IPS-NIHi11 (cell line): Measurements from ENCODE around the gene ME3.
"Not testable (repeated sequence)": the region's sequence is repeated elsewhere in the genome, so short reads cannot be mapped to it uniquely, and the experiment has no call there.

ENCODE experiments used
- DNase-seq: peaks from one replicate; pipeline ENCODE4 v3.0.0; 2012; ENCODE audit warnings: mixed read lengths, low spot score

ME3 gene

DNA sequence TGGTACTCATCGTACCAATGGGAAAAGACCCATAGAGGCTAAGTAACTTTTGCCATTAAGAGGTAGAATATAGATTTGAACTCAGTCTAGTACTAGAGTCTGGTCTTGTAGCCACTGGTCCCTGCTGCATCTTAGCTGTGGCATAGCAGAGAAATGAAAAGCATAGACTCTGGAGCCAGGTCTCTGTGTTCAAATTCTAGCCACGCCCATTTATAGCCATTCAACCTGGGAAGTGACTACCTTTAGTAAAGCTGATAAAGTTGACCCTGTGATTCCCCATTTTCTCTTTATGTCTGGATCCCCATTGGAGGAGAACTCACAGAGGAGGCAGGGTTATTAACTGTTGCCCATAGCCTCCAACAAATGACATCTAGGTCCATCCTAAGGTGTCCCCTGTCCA is 113.6 kb downstream of the ME3 start:
- DNase-seq, result no peak

DNA sequence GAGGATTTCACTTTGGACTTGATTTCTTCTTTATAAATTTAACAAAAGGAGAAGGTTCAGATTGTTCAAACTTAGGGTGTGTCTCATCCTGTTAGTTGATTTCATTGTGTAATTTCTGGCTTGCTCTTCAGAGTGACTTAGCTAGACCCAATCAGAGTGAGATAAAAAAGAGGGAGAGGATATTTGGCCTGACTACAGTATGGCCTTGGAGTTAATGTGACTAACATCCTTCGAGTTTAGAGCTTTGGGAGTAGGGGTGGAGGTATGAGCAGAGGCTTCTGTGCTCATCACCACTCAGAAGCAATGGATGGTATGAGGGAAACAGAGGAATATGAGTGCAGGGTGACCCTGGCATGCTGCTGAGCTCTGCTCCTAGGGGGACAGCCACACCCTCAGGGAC is 114.2 kb downstream of the ME3 start:
- DNase-seq, result no peak

DNA sequence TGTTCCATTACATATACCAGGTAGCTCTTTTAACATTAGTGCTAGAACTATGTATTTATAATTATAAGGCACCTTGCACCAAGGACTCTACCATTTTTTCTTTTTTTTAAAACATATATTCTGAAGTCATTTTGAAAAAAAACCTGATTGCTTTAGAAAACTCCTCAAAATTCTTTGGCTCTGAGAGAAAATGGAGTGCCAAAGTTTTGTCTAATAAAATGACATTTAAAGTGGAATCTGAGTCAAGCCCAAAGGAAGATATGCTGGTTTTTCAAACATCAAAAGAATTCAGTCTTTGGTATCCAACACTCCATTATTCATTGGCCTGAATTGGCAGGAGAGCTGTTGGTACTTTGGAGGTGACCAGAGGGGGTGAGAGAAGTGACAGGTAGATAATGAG is 116.5 kb downstream of the ME3 start:
- no peak for DNase-seq

DNA sequence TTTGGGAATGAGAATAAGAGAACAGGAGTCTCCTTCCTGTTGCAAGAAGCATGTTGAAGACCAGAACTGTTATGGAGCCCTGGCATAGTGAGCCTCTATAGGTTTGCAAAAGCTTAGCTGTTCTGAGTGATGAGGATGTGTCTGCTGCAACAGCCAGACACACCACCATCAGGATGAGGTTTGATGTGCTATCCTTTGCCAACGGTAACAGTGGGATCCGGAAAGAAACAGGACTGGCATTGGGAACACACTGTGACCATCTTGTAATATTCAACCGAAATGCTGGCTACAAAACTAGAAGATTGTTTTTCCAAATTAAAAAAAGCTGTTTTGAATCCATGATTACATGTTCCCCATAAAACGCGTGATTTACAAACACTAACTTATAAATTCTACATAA is 117.0 kb downstream of the ME3 start:
- no peak for DNase-seq

DNA sequence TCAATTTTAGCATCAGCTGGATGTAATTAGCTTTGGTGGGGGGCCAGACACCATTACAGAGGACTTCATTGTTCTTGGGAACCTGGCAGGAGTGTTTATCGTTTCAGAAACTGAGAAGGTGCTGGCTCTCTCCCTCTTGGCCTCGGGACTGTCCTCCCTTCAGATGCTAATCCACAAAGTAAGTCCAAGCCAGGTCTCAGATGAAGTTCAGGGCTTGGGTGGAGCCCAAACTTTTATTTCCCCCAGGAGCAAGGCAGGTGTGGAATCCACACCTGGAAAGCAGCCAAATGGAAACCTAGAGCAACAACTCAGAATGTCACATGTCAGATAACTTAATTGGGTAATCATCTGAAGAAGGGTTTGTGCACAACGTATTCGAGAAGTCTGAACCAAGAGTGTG is 119.2 kb downstream of the ME3 start:
- no peak for DNase-seq

DNA sequence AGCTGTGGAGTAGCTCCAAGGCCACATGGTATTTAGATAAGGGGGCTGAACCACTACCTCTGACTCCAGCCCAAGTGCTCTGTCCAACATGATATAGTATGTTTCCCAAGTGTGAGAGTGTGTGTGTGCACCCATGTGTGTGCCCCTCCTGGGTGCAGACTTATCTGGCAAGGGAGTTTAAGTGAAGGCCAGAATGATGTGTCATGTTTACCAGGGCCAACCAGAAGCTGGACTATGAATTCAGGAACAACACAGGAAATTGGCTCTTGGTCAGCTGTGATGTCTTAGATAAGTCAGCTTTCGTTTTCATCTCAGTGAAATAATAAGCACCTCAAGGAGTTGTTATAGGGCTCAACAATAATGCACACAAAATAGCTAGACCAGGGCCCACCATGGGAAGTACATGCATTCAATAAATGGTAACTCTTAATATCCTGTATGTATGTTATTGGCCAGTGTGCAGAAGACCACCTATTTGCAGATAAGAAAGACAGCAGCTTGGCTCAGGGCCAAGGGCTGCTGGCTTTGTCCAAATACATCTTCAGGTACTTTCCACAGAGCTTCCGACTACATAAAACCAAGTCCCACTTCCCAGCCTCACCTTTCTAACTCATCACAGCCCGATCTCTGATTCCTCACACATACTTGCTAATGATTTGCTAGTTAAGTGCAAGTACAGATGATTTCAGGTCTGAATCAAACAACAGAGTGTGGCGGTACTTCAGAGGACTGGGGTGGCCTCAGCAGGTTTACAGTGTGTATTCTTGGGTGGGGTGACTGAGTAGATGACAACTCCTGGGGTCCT is 120.9 kb downstream of the ME3 start:
- no peak for DNase-seq

DNA sequence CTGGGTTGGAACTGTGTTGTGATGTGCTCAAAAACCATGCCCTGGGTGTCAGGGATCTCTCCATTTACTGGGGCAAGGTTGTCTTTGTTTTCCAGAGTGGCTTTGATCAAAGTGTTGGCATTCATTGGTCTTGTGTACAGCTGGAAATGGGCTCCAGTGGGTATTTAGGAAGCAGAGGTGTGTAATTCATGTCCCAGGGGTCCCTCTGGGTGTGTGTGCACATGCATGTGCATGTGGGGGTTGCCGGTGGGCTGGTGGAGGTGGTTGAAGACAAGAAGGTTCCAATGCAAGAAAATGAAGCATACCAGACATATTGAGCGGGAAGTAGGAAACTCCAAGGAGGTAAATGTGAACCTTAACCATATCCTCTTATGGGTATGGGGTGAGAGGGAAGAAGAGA is 121.7 kb downstream of the ME3 start:
- no peak for DNase-seq

DNA sequence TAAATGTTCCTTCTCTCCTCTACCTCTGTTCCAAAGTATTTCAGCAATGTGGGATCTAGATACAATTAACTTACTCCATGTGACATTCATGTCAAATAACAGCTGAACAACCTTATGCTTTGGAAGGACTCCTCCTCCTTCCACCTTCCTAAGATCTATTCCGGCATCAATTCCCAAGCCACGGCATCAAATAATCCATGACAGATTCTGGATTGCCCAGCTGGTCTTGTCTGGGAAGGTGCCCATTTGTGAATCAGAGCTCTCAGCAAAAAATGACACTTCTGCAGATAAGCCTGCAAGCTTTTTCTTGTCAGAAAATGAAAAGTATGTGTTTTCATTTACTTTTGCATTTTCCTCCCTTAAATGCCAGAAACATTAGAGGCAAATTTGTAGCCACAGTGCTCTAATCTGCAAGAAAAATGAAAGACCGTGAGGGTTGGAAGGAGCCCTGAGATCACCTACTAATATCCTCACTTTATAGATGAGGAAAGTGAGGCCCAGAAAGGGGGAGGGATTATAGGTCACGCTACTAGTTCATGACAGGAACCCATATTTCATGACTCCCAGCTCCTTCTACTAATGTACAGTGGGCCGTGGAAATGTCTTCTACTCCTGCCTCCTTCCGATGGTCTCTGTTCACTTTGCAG is 124.0 kb downstream of the ME3 start:
- DNase-seq, result no peak

DNA sequence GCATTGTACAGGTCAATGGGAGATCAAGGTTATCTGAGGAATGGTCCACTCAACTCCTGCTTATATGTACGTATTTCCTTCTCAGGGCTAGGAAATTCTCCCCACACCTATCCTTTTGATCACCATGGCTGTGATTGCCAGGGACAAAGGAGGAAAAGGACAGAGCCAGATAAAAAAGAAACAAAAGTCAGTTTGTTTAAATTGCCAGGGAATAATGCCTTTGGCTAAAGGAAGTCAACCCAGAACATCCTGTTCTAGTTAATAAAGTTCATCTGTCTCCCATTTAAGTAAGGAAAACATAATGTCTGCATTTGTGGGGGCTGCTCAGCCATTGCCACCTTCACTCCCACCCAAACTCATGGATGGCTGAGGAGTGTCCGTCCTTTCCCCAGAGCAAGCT is 124.7 kb downstream of the ME3 start:
- no peak for DNase-seq

DNA sequence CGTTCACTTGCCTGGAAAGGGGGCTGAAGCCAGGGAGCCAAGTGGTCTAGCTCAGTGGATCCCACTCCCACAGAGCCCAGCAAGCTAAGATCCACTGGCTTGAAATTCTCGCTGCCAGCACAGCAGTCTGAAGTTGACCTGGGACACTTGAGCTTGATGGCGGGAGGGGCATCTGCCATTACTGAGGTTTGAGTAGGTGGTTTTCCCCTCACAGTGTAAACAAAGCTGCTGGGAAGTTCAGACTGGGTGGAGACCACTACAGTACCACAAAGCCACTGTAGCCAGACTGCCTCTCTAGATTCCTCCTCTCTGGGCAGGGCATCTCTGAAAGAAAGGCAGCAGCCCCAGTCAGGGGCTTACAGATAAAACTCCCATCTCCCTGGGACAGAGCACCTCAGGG is 131.1 kb downstream of the ME3 start:
- DNase-seq, result not testable (repeated sequence)

DNA sequence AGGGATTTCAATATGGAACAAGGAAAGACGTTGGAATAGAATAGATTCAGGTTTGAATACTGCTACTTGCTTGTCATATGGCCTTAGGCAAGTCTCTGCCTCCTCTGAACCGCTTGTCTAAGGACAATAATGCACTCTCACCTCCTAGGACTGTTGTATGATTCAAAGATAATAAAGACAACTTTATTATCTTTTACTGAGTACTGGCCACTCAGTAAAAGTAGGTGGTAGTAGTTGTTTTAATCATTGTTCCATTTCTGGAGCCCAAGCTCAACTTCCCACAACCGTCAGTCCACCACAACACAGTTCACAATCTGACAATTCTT is 134.2 kb downstream of the ME3 start:
- no peak for DNase-seq

DNA sequence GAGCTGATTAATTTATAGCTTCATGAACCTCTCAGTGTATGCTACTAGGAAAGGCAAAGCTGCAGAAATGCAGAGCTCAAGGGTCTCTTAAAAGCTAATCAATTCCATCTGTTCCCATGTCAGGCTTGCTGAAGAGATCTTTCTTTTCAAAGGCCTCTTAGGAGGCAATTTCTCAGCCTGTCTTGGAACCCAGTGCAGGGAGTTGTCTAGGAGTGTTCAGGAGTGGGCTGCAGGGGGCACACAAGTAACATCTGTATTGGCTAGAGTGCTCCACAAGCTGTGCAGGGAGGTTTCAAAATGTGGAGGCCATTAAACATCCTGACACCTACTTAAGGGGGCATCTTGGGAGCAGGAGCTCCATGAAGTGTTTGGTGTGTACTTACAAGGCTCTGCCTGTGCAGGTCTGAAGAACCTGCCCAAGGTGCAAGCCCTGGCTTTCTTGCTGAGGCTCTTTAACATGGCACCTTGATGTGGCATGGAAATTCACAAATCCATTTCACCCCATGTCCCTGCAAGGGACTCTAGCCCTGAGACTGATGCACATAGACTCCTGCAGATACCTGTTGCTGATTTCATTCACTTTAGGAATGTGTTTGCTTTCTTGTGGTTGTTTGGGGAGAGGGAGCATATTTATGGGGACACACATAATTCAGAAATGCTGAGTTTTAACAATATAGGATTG is 134.7 kb downstream of the ME3 start:
- DNase-seq, result no peak

DNA sequence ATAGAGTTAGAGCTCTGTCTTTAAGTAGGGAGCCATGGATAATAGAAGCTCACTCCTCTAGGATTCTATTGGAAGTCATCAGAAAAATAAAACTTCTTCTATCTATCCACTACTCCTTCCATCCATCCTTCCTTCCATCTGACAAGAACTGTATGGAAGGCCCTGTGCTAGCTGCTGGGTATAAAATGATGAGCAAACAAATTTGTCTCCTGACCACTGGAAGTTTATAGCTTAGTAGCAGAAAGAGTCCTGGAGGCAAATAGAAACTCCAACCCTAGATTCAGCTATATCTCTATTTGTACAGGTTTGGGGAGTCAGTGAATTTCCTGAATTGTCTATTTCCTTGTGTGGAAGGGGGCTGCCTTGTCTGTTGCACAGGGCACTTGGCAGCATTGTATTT is 136.6 kb downstream of the ME3 start:
- DNase-seq, result no peak

DNA sequence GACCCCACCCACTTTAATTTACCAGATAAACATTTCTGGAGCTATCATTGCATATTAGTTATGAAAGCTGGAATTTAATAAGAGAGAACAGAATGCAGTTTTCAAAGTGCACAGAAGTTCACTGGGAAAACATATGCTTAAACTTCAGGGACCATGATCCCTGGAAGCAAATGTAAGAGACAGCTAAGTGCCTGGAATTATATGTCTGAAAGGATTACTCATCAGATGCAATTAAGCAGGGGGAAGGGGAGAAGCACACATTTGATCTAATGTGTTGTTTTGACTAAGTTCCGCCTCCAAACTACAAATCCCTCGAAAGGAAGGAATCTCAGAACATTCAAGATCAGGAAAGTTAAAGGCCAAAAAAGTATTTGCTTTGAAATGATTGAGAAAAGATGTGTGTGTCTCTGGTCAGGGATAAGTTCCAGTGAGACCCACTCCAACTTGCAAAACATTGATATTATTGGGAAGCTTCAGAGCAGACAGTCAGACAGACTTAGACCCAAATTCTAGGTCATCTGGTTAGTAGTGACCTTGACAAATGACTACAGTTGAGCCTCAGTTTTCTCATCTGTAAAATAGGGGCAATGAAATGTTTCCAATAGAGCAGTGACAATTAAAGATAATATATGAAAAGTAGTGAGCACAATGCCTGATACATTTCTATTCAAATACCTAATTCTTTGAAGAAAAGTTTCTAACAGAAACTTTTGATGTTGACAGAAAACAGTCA is 147.6 kb downstream of the ME3 start:
- DNase-seq, result no peak

DNA sequence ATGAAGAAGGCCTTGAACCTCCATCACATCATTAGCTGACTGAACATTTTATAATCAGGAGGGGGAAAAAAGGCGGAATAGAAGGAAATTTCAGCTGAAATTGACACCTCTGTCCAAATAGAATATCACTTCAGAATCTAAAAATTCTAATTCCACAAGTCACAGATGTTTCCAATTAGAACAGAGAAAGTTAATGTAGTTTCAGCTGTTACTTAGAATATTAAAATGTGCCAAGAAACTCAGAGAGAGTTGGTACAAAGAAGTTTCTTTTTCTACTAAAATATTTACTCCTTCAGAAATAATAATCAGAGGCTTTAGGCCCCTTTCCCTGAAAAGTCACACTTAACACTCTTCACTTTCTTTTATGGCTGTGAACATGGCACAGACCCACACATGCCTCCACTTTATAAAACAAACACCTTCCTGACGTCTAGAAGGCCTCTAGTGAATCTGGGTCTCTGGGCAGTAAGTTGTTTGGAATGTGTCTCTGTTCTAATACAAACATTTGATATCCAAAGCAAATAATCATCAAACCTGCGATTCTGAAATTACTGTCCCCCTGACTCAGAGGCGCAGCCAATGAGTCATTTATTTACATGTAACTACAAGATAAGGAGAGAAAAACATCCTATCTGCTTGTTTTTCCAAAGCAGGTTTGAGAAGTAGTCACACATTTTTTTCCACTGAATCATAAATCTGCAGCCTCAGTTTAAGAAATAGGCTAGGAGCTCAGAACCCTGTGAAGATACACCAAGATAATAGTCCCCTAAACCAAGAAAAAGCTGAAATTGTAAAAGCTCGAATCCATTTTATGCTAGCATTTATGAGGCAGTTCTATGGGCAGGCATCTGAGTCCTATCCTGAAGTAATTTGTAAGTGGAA is 148.4 kb downstream of the ME3 start:
- DNase-seq, result no peak

DNA sequence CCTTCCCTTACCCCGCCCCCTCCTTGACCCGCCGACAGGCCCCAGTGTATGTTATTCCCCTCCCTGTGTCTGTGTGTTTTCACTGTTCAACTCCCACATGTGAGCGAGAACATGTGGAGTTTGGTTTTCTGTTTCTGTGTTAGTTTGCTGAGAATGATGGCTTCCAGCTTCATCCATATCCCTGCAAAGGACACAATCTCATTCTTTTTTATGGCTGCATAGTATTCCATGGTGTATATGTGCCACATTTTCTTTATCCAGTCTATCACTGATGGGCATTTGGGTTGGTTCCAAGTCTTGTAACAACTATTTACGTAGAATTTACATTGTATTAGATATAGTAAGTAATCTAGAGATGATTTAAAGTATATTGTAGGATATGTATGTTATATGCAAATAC is 149.9 kb downstream of the ME3 start:
- DNase-seq, result not testable (repeated sequence)

DNA sequence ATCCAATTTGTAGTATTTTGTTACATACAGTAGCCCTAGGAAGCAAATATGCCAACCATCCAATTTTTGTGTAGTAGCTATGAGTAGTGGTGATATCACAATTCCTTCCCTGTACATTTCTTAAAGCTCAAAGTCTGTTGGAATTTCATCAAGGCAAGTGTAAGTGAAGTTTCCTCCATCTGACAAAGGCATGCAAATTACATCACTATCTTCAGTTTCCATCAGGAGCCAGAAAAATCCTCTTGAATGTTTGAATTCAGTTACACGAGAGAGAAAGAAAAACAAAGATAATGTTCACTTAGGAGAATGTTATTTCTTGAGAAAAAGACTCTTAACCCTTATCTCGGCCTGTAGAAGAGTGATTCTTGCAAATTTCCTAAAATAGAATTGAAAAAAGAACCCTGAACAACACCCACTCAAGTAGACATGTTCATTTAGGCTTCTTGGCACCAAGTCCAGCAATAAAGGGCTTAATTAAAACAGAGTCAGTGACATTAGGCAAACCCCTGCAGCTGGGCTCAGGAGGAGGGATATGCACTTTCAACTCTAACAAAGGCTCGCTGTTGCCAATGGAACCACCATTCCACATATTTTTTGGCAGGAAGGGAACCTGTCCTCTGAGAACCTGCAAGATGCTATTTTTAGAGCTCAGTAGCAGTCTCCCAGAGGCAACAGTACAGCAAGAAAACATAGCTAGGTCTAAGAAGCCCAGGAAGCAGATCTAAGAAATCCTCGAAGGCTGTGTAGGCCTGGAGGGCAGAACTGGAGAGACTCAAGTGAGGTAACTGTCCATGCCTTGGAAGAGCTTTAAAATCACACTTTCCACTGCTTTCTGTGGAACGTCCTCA is 153.1 kb downstream of the ME3 start:
- DNase-seq, result no peak

DNA sequence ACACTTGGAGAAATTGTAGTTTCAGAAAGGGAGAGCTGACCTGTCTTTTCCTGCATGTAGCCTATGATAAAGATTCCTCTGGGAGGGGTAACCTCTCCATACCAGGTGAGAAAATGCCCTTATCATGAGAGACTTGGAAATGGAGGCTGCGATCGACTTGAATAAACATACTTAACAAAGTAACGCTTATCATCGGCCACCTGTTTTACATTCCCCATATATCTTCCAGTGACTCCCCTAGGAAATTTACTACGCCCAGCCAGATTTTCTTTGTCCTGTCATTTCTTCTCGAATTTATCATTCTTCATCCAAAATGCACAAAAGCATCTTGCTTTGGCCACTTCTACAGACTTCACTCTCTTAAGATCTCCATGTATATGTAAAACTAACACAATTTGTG is 154.2 kb downstream of the ME3 start:
- DNase-seq, result no peak

DNA sequence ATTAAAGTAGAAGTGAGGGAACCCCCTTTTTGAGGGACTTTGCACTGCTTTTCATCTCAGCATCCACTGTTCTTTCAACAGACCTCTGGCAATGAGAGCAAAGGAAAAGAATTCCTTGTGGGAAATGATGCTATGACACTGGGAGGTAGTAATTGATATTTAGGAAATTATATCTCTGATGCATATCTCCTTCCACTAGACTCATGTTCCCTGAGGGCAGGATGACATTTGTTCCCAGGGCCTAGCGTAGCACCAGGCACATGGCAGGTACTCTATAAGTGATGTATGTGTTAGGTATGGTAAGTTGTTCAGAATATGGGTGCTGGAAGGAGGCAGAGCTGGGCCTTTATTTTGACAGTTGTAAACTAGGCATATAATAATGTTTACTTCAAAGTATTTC is 154.9 kb downstream of the ME3 start:
- DNase-seq, result no peak

DNA sequence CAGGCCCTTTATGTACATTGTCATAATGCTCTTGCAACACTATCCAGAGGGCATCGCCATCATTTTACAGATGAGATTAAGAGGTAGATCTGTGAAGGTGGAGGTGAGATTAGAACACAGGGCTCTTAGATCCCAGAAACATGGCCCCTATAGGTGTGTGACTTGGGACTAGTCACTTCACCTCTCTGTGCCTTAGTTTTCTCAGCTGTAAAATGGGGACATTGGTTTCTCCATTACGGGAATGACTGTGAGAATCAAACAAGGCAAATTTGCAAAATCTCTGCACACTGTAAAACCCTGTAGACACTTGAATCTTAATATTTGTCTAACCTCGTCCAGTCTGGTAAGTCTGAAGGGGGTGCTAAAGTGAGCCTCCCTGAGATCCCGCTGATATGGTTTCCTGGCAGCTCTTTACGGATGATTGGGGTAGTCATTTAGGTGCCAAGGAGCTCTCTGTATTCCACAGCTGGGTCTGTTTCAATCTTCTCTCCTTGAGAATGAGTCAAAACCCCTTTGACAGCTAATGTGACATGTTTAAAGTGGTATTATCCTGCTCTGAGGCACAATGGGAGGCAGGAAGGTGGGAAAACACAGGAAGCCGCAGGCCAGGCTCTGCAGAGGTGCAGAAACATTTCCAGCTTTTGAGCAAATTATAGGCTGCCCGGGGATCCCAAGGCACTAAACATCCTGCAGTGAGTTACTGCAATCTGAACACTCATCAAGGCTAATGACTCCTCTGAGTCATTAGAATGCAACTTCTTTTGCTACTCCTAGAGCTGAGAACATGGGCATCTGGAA is 156.9 kb downstream of the ME3 start:
- peak; percentile 23 for DNase-seq
